Mesenchymal stem cell (in vitro differentiated cells and primary cell): ENCODE data around the gene PAK5.

Source experiments
- DNase-seq: peaks from one replicate; pipeline ENCODE4 v3.0.0-alpha.2; 2013
- H2AFZ ChIP-seq: one replicate; pipeline ENCODE4 v1.6.1; 2013; ENCODE audit warnings: low read depth, mild to moderate bottlenecking, control low read depth, inconsistent platforms, low read length, moderate library complexity
- H2AK5ac ChIP-seq: 2 replicates; pipeline ENCODE4 v1.6.1; 2013; ENCODE audit warnings: low read length, moderate library complexity, mild to moderate bottlenecking, inconsistent platforms; ENCODE audit not compliant: severe bottlenecking
- H2BK120ac ChIP-seq: one replicate; pipeline ENCODE4 v1.6.1; 2013; ENCODE audit warnings: low read depth, mild to moderate bottlenecking, inconsistent platforms, low read length, moderate library complexity
- H2BK12ac ChIP-seq, 2 experiments: one replicate each; pipeline ENCODE4 v1.6.1; 2013; ENCODE audit warnings: inconsistent platforms in 2 of 2, low read length in 2 of 2, mild to moderate bottlenecking in 2 of 2, moderate library complexity in 2 of 2, control low read depth in 1 of 2
- H2BK15ac ChIP-seq: one replicate; pipeline ENCODE4 v1.6.1; 2013; ENCODE audit warnings: mild to moderate bottlenecking, low read depth, inconsistent platforms; ENCODE audit not compliant: poor library complexity, severe bottlenecking
- H2BK5ac ChIP-seq: 2 replicates; pipeline ENCODE4 v1.6.1; 2013; ENCODE audit warnings: low read depth, mild to moderate bottlenecking, low read length, control low read depth, inconsistent platforms; ENCODE audit not compliant: poor library complexity, severe bottlenecking
- H3K14ac ChIP-seq, 2 experiments: one replicate each; pipeline ENCODE4 v1.6.1; 2013; ENCODE audit warnings: inconsistent platforms in 2 of 2, low read length in 2 of 2, control low read depth in 1 of 2, mild to moderate bottlenecking in 1 of 2, moderate library complexity in 1 of 2
- H3K18ac ChIP-seq, 2 experiments: one replicate each; pipeline ENCODE4 v1.6.1; 2013; ENCODE audit warnings: inconsistent platforms in 2 of 2, low read length in 2 of 2, control low read depth in 1 of 2, low read depth in 1 of 2, mild to moderate bottlenecking in 1 of 2
- H3K23ac ChIP-seq, 2 experiments: one replicate each; pipeline ENCODE4 v1.6.1; 2013; ENCODE audit warnings: inconsistent platforms in 2 of 2, low read length in 2 of 2, mild to moderate bottlenecking in 2 of 2, moderate library complexity in 2 of 2, control low read depth in 1 of 2
- H3K27ac ChIP-seq: 2 replicates; pipeline ENCODE4 v1.5.1; 2013; ENCODE audit warnings: mild to moderate bottlenecking, moderate library complexity, low read length, control low read depth, inconsistent platforms; ENCODE audit not compliant: poor library complexity, severe bottlenecking
- H3K27me3 ChIP-seq, 2 experiments: 2 replicates each; pipeline versions ENCODE4 v1.6.1 to v1.7.0; 2013; ENCODE audit warnings: low read length in 2 of 2, mild to moderate bottlenecking in 2 of 2, moderate library complexity in 2 of 2, control low read depth in 1 of 2, inconsistent platforms in 1 of 2; ENCODE audit not compliant: control insufficient read depth in 1 of 2, insufficient read depth in 1 of 2
- H3K36me3 ChIP-seq, 2 experiments: 2 replicates each; pipeline versions ENCODE4 v1.6.1 to v1.7.0; 2013; ENCODE audit warnings: low read length in 2 of 2, control low read depth in 1 of 2, inconsistent platforms in 1 of 2, low read depth in 1 of 2, mild to moderate bottlenecking in 1 of 2; ENCODE audit not compliant: insufficient read depth in 2 of 2, control insufficient read depth in 1 of 2
- H3K4ac ChIP-seq, 2 experiments: one replicate each; pipeline ENCODE4 v1.6.1; 2013; ENCODE audit warnings: inconsistent platforms in 2 of 2, low read length in 2 of 2, mild to moderate bottlenecking in 2 of 2, moderate library complexity in 2 of 2, control low read depth in 1 of 2, low read depth in 1 of 2
- H3K4me1 ChIP-seq: 2 replicates; pipeline ENCODE4 v1.6.1; 2013; ENCODE audit warnings: low read depth, low read length, control low read depth; ENCODE audit not compliant: control insufficient read depth, insufficient read depth
- H3K4me2 ChIP-seq: 2 replicates; pipeline ENCODE4 v1.6.1; 2013; ENCODE audit warnings: low read length, mild to moderate bottlenecking, inconsistent platforms; ENCODE audit not compliant: poor library complexity, severe bottlenecking
- H3K4me3 ChIP-seq, 2 experiments: 2 replicates each; pipeline versions ENCODE4 v1.5.1 to v1.7.0; 2013; ENCODE audit warnings: low read length in 2 of 2, mild to moderate bottlenecking in 2 of 2, control low read depth in 1 of 2, low read depth in 1 of 2; ENCODE audit not compliant: insufficient read depth in 1 of 2
- H3K79me1 ChIP-seq: replicated peaks from 2 replicates; pipeline ENCODE4 v1.6.1; 2013; ENCODE audit warnings: mild to moderate bottlenecking, control low read depth, low read length, inconsistent platforms; ENCODE audit not compliant: poor library complexity, severe bottlenecking
- H3K9ac ChIP-seq: 2 replicates; pipeline ENCODE4 v1.7.0; 2013; ENCODE audit warnings: mild to moderate bottlenecking, low read length, moderate library complexity
- H3K9me3 ChIP-seq: 2 replicates; pipeline ENCODE4 v1.7.0; 2013; ENCODE audit warnings: mild to moderate bottlenecking, low read length; ENCODE audit not compliant: control insufficient read depth
- H4K8ac ChIP-seq: one replicate; pipeline ENCODE4 v1.6.1; 2013; ENCODE audit warnings: inconsistent platforms, mild to moderate bottlenecking, low read length, moderate library complexity
- H4K91ac ChIP-seq: one replicate; pipeline ENCODE4 v1.6.1; 2013; ENCODE audit warnings: mild to moderate bottlenecking, low read length, inconsistent platforms
- WGBS: methylation state at CpG from one replicate; pipeline ENCODE4 v1.1.7; 2013; ENCODE audit warnings: mixed read lengths; 5-methylcytosine and 5-hydroxymethylcytosine counted together

PAK5 gene

GRCh38 chr20:9555781-9556180 is 283.1 kb downstream of the PAK5 start:
- Histone ChIP-seq H2AK5ac (no peak overlapping the region), H3K4me1 (no peaks in the 10 kb centered on the region), H3K4me2 (no peak overlapping the region), H3K27me3 (peaks cover 6 to 8% of the 10 kb centered on the region in 2 experiments), H3K23ac (no peak overlapping the region), H3K36me3 (no peaks in the 10 kb centered on the region), H3K18ac (no peak overlapping the region), H3K14ac (no peak overlapping the region), H3K79me1 (no peaks in the 10 kb centered on the region), H4K91ac (no peak overlapping the region), H4K8ac (no peak overlapping the region), H3K9me3 (no peaks in the 10 kb centered on the region), H3K4me3 (no peak overlapping the region), H2BK5ac (no peak overlapping the region), H3K9ac (no peak overlapping the region), H3K4ac (no peak overlapping the region), H2BK12ac (no peak overlapping the region), H2AFZ (no peak overlapping the region), H2BK15ac (no peak overlapping the region), H2BK120ac (no peak overlapping the region), H3K27ac (no peak overlapping the region)
- 58% methylated on average over 1 of the region's 2 CpGs for WGBS
- DNase-seq: no peak

- no peak overlapping the region for H3K4ac ChIP-seq
Measured at GRCh38 chr20:9551808-9552550, 286.9 kb downstream of the PAK5 start.

GRCh38 chr20:9550871-9551270 is 288.0 kb downstream of the PAK5 start:
- no peak overlapping the region for H3K9ac ChIP-seq
- no peak overlapping the region for H2BK15ac ChIP-seq
- H2AK5ac ChIP-seq: no peak overlapping the region
- no peak overlapping the region for H3K14ac ChIP-seq
- no peak overlapping the region for H2AFZ ChIP-seq
- no peak overlapping the region for H3K23ac ChIP-seq
- H3K27ac ChIP-seq: no peak overlapping the region
- H3K9me3 ChIP-seq: no peaks in the 10 kb centered on the region
- DNase-seq: no peak
- no peak overlapping the region for H3K4me2 ChIP-seq
- no peaks in the 10 kb centered on the region for H3K4me1 ChIP-seq
- H3K4me3 ChIP-seq: no peak overlapping the region
- H4K91ac ChIP-seq: no peak overlapping the region
- H3K18ac ChIP-seq: no peak overlapping the region
- H3K79me1 ChIP-seq: no peaks in the 10 kb centered on the region
- H2BK12ac ChIP-seq: no peak overlapping the region
- H2BK5ac ChIP-seq: no peak overlapping the region
- no peak overlapping the region for H4K8ac ChIP-seq
- no peaks in the 10 kb centered on the region for H3K36me3 ChIP-seq
- no peak overlapping the region for H2BK120ac ChIP-seq
- H3K27me3 ChIP-seq: peaks cover 18 to 24% of the 10 kb centered on the region in 2 experiments
- no peak overlapping the region for H3K4ac ChIP-seq
- 97% methylated on average over 1 of the region's 2 CpGs for WGBS

More at GRCh38 chr20:9551808-9552550, 286.9 kb downstream of the PAK5 start:
- no peak overlapping the region for H3K14ac ChIP-seq
- H3K27me3 ChIP-seq: peaks cover 13 to 17% of the 10 kb centered on the region in 2 experiments
- no peak overlapping the region for H3K27ac ChIP-seq
- no peaks in the 10 kb centered on the region for H3K36me3 ChIP-seq
- no peak overlapping the region for H4K8ac ChIP-seq
- no peak overlapping the region for H2BK12ac ChIP-seq
- DNase-seq: no peak
- H4K91ac ChIP-seq: no peak overlapping the region
- H3K4me2 ChIP-seq: no peak overlapping the region
- no peaks in the 10 kb centered on the region for H3K79me1 ChIP-seq
- no peaks in the 10 kb centered on the region for H3K9me3 ChIP-seq
- no peak overlapping the region for H2AK5ac ChIP-seq
- H3K23ac ChIP-seq: no peak overlapping the region
- no peak overlapping the region for H2AFZ ChIP-seq
- no peak overlapping the region for H2BK120ac ChIP-seq
- no peaks in the 10 kb centered on the region for H3K4me1 ChIP-seq
- H3K9ac ChIP-seq: no peak overlapping the region
- 73% methylated on average over 3 of the region's 4 CpGs for WGBS
- H3K18ac ChIP-seq: no peak overlapping the region
- no peak overlapping the region for H2BK5ac ChIP-seq
- no peak overlapping the region for H3K4me3 ChIP-seq
- H2BK15ac ChIP-seq: no peak overlapping the region

- no peak overlapping the region for H2BK120ac ChIP-seq
- H2BK15ac ChIP-seq: no peak overlapping the region
- no peak for DNase-seq
- no peak overlapping the region for H3K4me2 ChIP-seq
- no peak overlapping the region for H4K8ac ChIP-seq
- H3K4ac ChIP-seq: no peak overlapping the region
- no peak overlapping the region for H3K27ac ChIP-seq
- no peaks in the 10 kb centered on the region for H3K4me1 ChIP-seq
- H3K4me3 ChIP-seq: no peak overlapping the region
- no peak overlapping the region for H2AFZ ChIP-seq
- no peak overlapping the region for H2AK5ac ChIP-seq
- peaks cover 18 to 24% of the 10 kb centered on the region in 2 experiments for H3K27me3 ChIP-seq
- H3K9me3 ChIP-seq: no peaks in the 10 kb centered on the region
- H3K79me1 ChIP-seq: no peaks in the 10 kb centered on the region
- no peak overlapping the region for H4K91ac ChIP-seq
- no peak overlapping the region for H3K14ac ChIP-seq
- no peaks in the 10 kb centered on the region for H3K36me3 ChIP-seq
- H3K23ac ChIP-seq: no peak overlapping the region
- H3K18ac ChIP-seq: no peak overlapping the region
- H2BK12ac ChIP-seq: no peak overlapping the region
- WGBS: no CpG with 5 or more reads among the region's 1 CpG
- no peak overlapping the region for H2BK5ac ChIP-seq
- H3K9ac ChIP-seq: no peak overlapping the region
Measured at GRCh38 chr20:9550283-9550682, 288.6 kb downstream of the PAK5 start.
